Nephron progenitor cell (in vitro differentiated cells): ENCODE results near the gene ERC1.
A peak's percentile ranks its signal among the peaks of the same experiment; 100 is the strongest.

Source experiments
- DNase-seq: peaks from one replicate; pipeline ENCODE4 v3.0.0; 2021
- H3K27ac Mint-ChIP-seq: 2 replicates; pipeline ENCODE4 v1.8.0; 2021; ENCODE audit warnings: mild to moderate bottlenecking, moderate library complexity, mixed read lengths
- H3K27me3 Mint-ChIP-seq: 2 replicates; pipeline ENCODE4 v1.8.0; 2021; ENCODE audit warnings: mild to moderate bottlenecking, low read depth, mixed read lengths; ENCODE audit not compliant: poor library complexity
- H3K36me3 Mint-ChIP-seq: 2 replicates; pipeline ENCODE4 v1.8.0; 2021; ENCODE audit warnings: low read depth, mixed read lengths
- H3K4me1 Mint-ChIP-seq: 2 replicates; pipeline ENCODE4 v1.8.0; 2021; ENCODE audit warnings: mixed read lengths
- H3K4me3 Mint-ChIP-seq: 2 replicates; pipeline ENCODE4 v1.8.0; 2021; ENCODE audit warnings: mild to moderate bottlenecking, moderate library complexity, mixed read lengths
- H3K9me3 Mint-ChIP-seq: 2 replicates; pipeline ENCODE4 v1.8.0; 2021; ENCODE audit warnings: mild to moderate bottlenecking, moderate library complexity, mixed read lengths
- TF ChIP-seq, protein P1 (sequence below): fragments of 200-600 bp; sonication (generic); IDR thresholded peaks from 2 replicates; pipeline ENCODE4 v1.5.0; 2021; ENCODE audit warnings: antibody characterized with exemption

Gene ERC1

DNA sequence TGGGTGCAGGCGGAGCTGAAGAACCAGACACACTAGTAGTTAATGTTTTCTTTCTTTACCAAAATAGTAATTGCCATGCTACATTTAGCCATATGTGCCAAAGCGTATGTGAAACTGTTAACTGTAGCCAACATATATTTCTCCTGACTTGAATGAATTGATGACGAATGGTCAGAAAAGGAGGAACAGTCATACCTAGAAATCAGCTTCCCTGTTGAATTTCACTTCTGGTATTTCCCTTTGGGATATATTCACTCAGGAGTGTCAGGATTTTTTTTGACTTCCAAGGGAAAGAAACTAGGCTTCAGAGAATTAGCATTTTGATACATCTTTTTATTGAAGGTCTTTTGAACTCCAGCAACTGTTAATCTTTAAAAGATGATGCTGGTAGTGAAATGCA, 87.0 kb downstream of the ERC1 start:
- no peak overlapping the region for H3K4me3 Mint-ChIP-seq
- peaks cover 31% of the 10 kb centered on the region for H3K36me3 Mint-ChIP-seq
- no peak overlapping the region for H3K27ac Mint-ChIP-seq
- H3K27me3 Mint-ChIP-seq: peaks cover 3% of the 10 kb centered on the region
- DNase-seq: no peak
- H3K9me3 Mint-ChIP-seq: peaks cover 9% of the 10 kb centered on the region
- H3K4me1 Mint-ChIP-seq: peaks cover 4% of the 10 kb centered on the region
- TF ChIP-seq, protein P1, sequence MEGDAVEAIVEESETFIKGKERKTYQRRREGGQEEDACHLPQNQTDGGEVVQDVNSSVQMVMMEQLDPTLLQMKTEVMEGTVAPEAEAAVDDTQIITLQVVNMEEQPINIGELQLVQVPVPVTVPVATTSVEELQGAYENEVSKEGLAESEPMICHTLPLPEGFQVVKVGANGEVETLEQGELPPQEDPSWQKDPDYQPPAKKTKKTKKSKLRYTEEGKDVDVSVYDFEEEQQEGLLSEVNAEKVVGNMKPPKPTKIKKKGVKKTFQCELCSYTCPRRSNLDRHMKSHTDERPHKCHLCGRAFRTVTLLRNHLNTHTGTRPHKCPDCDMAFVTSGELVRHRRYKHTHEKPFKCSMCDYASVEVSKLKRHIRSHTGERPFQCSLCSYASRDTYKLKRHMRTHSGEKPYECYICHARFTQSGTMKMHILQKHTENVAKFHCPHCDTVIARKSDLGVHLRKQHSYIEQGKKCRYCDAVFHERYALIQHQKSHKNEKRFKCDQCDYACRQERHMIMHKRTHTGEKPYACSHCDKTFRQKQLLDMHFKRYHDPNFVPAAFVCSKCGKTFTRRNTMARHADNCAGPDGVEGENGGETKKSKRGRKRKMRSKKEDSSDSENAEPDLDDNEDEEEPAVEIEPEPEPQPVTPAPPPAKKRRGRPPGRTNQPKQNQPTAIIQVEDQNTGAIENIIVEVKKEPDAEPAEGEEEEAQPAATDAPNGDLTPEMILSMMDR: no peak

DNA sequence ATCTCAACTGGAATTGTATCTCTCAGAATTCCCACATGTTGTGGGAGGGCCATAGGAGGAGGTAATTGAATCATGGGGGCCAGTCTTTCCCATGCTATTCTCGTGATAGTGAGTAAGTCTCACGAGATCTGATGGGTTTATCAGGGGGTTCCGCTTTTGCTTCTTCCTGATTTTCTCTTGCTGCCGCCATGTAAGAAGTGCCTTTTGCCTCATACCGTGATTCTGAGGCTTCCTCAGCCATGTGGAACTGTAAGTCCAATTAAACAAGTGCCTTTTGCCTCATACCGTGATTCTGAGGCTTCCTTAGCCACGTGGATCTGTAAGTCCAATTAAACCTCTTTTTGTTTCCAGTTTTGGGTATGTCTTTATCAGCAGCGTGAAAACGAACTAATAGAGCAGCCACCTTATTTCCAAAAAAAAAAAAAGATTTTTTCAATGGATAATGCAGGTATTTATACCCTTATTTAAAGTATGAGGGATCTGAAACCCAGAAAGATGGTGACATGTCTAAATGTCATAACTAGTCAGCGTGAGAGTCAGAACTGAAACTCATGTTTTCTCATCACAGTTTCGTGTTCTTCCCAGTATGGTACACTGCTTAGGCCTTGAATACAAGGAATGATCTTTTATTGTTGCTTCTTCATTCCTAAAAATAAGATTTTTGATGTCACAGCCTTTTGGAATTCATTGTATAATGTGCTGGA, 89.6 kb downstream of the ERC1 start:
- DNase-seq: no peak
- TF ChIP-seq, protein P1: no peak
- Mint-ChIP-seq H3K36me3 (peaks cover 25% of the 10 kb centered on the region), H3K4me3 (no peak overlapping the region), H3K27ac (no peak overlapping the region), H3K27me3 (peaks cover 3% of the 10 kb centered on the region), H3K4me1 (peaks cover 16% of the 10 kb centered on the region), H3K9me3 (peaks cover 9% of the 10 kb centered on the region)

DNA sequence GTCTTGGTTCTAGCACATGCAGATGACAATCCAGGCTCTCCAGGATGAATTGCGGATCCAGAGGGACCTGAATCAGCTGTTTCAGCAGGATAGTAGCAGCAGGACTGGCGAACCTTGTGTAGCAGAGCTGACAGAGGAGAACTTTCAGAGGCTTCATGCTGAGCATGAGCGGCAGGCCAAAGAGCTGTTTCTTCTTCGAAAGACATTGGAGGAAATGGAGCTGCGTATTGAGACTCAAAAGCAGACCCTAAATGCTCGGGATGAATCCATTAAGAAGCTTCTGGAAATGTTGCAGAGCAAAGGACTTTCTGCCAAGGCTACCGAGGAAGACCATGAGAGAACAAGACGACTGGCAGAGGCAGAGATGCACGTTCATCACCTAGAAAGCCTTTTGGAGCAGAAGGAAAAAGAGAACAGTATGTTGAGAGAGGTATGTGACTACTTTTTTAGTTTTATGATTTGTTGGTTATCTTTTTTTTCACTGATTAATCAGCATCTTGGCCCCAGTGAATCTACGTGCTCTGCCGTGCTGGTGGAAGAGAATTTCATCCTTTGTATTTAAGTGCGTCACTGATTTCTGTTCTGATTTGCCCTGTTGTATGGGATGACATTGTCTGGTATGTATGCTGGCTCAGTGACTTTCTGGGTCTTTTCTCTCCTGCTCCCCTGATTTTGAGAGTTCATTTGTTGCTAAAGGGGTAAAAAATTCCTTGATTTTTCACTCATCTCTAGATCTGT, 92.3 kb downstream of the ERC1 start:
- Mint-ChIP-seq H3K4me1 (peaks cover 16% of the 10 kb centered on the region), H3K9me3 (peaks cover 9% of the 10 kb centered on the region), H3K27me3 (peaks cover 3% of the 10 kb centered on the region), H3K36me3 (peaks cover 25% of the 10 kb centered on the region), H3K27ac (peak overlapping the region; percentile 91), H3K4me3 (no peak overlapping the region)
- TF ChIP-seq, protein P1: no peak
- DNase-seq: no peak

DNA sequence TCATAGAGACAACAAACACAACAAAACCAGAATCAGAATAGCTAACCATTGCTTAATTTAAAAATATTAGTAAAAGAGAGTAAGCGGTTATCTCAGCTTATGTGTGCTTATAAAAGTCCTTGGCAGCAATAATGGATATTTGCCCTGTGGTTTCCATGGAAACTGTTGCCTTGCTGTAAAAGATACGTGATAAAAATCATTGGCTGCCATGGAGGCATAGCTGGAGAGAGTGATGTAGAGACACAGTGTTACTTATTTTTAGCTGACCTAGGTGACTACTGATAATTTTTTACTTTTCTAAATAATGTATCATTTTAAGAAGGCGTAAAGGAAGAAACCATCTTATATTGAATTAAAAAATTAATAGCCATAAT, 92.9 kb downstream of the ERC1 start:
- Mint-ChIP-seq H3K27ac (peak overlapping the region; percentile 91), H3K27me3 (peaks cover 3% of the 10 kb centered on the region), H3K36me3 (peaks cover 20% of the 10 kb centered on the region), H3K4me1 (peaks cover 16% of the 10 kb centered on the region), H3K9me3 (peaks cover 9% of the 10 kb centered on the region), H3K4me3 (no peak overlapping the region)
- TF ChIP-seq, protein P1: no peak
- DNase-seq: no peak

DNA sequence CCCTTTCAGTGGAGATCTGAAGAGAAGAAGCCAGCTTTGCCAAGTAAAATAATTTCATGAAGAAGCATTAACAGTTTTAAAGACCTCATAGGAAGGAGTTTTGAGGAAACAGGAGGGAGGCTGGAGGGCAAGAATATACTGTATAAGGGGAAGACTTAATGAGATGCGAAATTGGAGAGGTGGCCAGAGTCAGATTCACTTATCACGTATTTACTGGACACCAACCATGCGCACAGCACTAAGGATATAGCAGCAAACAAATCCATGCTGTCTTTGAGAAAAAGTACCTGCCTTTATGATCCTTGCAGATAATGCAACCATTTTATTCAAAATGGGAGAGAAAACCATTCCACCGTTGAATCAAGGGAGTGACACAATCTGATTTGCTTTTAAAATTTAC, 100.3 kb downstream of the ERC1 start:
- DNase-seq: no peak
- TF ChIP-seq, protein P1: no peak
- peak overlapping the region; percentile 50 for H3K27ac Mint-ChIP-seq
- H3K4me1 Mint-ChIP-seq: no peaks in the 10 kb centered on the region
- no peaks in the 10 kb centered on the region for H3K27me3 Mint-ChIP-seq
- no peaks in the 10 kb centered on the region for H3K36me3 Mint-ChIP-seq
- H3K4me3 Mint-ChIP-seq: no peak overlapping the region
- no peaks in the 10 kb centered on the region for H3K9me3 Mint-ChIP-seq
